ENCODE measurements around the gene CPN1. TPM values are rescaled to one million over a fixed set of nuclear protein-coding genes. Genes with fewer than 3 reads are reported as not detected.
A peak's percentile ranks its signal among the peaks of the same experiment; 100 is the strongest.

CPN1 gene
- total and polyA plus RNA-seq, 9 of the 15 experiments (the other 6 are each of a cell fraction or from before 2014, with no cell fraction given), result 0.15 to 0.17 TPM; not detected in 7

DNA sequence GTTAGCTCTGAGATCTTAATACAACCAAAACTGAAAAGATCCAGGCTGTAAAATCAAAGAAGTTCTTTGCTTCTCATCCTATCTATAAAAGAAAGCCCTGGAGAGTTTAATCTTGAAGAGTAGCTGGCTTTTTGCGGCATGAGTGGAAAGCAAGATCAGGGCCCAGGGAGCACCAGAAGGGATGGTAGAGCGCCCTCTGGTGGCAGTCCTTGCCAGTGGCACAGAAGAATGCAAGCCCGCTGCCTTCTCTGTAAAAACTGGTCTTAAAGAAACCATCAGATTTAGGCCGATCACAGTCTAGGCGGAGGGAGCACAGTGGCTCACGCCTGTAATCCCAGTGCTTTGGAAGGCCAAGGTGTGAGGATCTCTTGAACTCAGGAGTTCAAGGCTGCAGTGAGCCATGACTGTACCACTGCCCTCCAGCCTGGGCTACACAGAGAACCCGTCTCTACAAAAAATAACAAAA, 35.6 kb downstream of the CPN1 start:
- 5% methylated on average over 5 of the region's 7 CpGs for WGBS (ENCODE audit: insufficient coverage, low coverage, missing lambda C conversion rate)
- intact Hi-C loops (cut with micrococcal nuclease), result loop anchor here (1.0 to 2.0 kb wide), 2 partner anchors 73 to 200 kb away; no protein-coding TSS in a partner anchor
- H3K27ac ChIP-seq (ENCODE audit: extremely low read depth, low read depth, low read length), result no peak overlapping the region
- TF ChIP-seq ZNF263 (CRISPR knock-in tag; IDR thresholded peaks at IDR 0.05; ENCODE audit: borderline replicate concordance), result peak; percentile 72
- no peak for TF ChIP-seq PURB (CRISPR knock-in tag; IDR thresholded peaks at IDR 0.05; ENCODE audit: low read depth)
- peak; percentile 85 for TF ChIP-seq SMC3 (conservative IDR thresholded peaks at IDR 0.05; ENCODE audit: insufficient read depth, low read depth, low read length)
- TF ChIP-seq ZNF398 (CRISPR knock-in tag; IDR thresholded peaks at IDR 0.05), result no peak
- peak; percentile 77 to 80 (median 79) for TF ChIP-seq CTCF (IDR thresholded peaks at IDR 0.05 in 2 of 3, conservative IDR thresholded peaks at IDR 0.05 in 1 of 3; ENCODE audit: insufficient read depth in 2 of 3, low read depth in 1 of 3, low read length in 3 of 3)
- TF ChIP-seq, protein P1, sequence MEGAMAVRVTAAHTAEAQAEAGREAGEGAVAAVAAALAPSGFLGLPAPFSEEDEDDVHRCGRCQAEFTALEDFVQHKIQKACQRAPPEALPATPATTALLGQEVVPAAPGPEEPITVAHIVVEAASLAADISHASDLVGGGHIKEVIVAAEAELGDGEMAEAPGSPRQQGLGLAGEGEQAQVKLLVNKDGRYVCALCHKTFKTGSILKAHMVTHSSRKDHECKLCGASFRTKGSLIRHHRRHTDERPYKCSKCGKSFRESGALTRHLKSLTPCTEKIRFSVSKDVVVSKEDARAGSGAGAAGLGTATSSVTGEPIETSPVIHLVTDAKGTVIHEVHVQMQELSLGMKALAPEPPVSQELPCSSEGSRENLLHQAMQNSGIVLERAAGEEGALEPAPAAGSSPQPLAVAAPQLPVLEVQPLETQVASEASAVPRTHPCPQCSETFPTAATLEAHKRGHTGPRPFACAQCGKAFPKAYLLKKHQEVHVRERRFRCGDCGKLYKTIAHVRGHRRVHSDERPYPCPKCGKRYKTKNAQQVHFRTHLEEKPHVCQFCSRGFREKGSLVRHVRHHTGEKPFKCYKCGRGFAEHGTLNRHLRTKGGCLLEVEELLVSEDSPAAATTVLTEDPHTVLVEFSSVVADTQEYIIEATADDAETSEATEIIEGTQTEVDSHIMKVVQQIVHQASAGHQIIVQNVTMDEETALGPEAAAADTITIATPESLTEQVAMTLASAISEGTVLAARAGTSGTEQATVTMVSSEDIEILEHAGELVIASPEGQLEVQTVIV (CRISPR knock-in tag; IDR thresholded peaks at IDR 0.05; ENCODE audit: borderline replicate concordance), result peak; percentile 52; the same call in 1 of the 2 replicates
- TF ChIP-seq ESRRB (CRISPR knock-in tag; IDR thresholded peaks at IDR 0.05; ENCODE audit: borderline replicate concordance), result no peak
- no peak for TF ChIP-seq MTA3 (IDR thresholded peaks at IDR 0.05; ENCODE audit: borderline replicate concordance)
- TF ChIP-seq RAD21 (CRISPR knock-in tag; conservative IDR thresholded peaks at IDR 0.05 in 1 of 2, IDR thresholded peaks at IDR 0.05 in 1 of 2), result peak; percentile 77 to 85
- TF ChIP-seq ZNF639 (CRISPR knock-in tag; conservative IDR thresholded peaks at IDR 0.05 in 1 of 2, IDR thresholded peaks at IDR 0.05 in 1 of 2), result no peak
- no peak for TF ChIP-seq SAP30 (IDR thresholded peaks at IDR 0.05; ENCODE audit: borderline replicate concordance, insufficient read depth, low read depth, low read length, poor library complexity, severe bottlenecking)

More for the DNA sequence above, 35.6 kb downstream of the CPN1 start:
- ChIA-PET POLR2A (no interaction called here), CTCF (ENCODE audit: low intra/inter-chr PET ratio) (interaction anchor here (0.6 to 4.7 kb wide), 5 partner anchors 71 to 201 kb away, joined by 3 to 23 read pairs (median 7); no protein-coding TSS in a partner anchor)
- no peak overlapping the region for H3K4me2 ChIP-seq (ENCODE audit: insufficient read depth, low read length)
- in situ Hi-C loops (cut with MboI), result loop anchor here (5.0 kb wide), 1 partner anchor 199 kb away; no protein-coding TSS in a partner anchor
- no peaks in the 10 kb centered on the region for H3K9me3 ChIP-seq (replicated peaks; ENCODE audit: control insufficient read depth, insufficient read depth, low read depth, low read length)
- H3K36me3 ChIP-seq (ENCODE audit: control insufficient read depth, insufficient read depth, low read length), result no peaks in the 10 kb centered on the region
- FAIRE-seq, result peak; percentile 92
- no peaks in the 10 kb centered on the region for H3K79me2 ChIP-seq (ENCODE audit: control insufficient read depth, insufficient read depth, low read length)
- H3K4me3 ChIP-seq, result no peak overlapping the region
- H2AFZ ChIP-seq (ENCODE audit: low read depth, low read length), result no peak overlapping the region
- peaks cover 0 to 6% of the 10 kb centered on the region in 2 experiments; a peak in 2 of 5 replicates for H3K27me3 ChIP-seq (ENCODE audit: control insufficient read depth in 2 of 2, insufficient read depth in 2 of 2, low read length in 2 of 2)
- no peaks in the 10 kb centered on the region for H4K20me1 ChIP-seq (replicated peaks; ENCODE audit: control insufficient read depth, insufficient read depth, low read length)
- BruUV-seq (replicated peaks), result no TSS peak
- no peaks in the 10 kb centered on the region for H3K9me1 ChIP-seq (ENCODE audit: control insufficient read depth, insufficient read depth, low read length)
- no peak overlapping the region for H3K9ac ChIP-seq (ENCODE audit: insufficient read depth in 1 of 2, low read depth in 2 of 2, low read length in 2 of 2)
- DNase-seq (ENCODE audit: extremely low read depth in 1 of 4, low spot score in 3 of 4), result peak; percentile 55 to 77 (median 68)
- H3K4me1 ChIP-seq (replicated peaks in 1 of 2; ENCODE audit: control insufficient read depth in 2 of 2, insufficient read depth in 2 of 2, low read length in 2 of 2), result no peaks in the 10 kb centered on the region
- peak; percentile 96 for ATAC-seq

Data from K562 (cell line).